ENCODE data around the gene ARPC1B.
"Not testable (repeated sequence)": the region's sequence is repeated elsewhere in the genome, so short reads cannot be mapped to it uniquely, and the experiment has no call there.

The ARPC1B gene

GRCh38 chr7:99408379-99409191 is 34.1 kb downstream of the ARPC1B start, which contains the start of the genes BUD31 and PDAP1:
TSS of gene BUD31 (plus strand) at chr7:99408969. CDS start at chr7:99411093, 2,124 bp downstream.
TSS of gene PDAP1 (minus strand) at chr7:99408597. CDS start at chr7:99408548, 49 bp downstream.
- Histone ChIP-seq H3K36me3 (peaks cover 65% of the 10 kb centered on the region), H3K27me3 (ENCODE audit: insufficient read depth, low read depth, severe bottlenecking) (no peaks in the 10 kb centered on the region)
- TF ChIP-seq CTCF (IDR thresholded peaks at IDR 0.05; ENCODE audit: low read depth, low read length) = no peak

GRCh38 chr7:99409192-99409572 is 34.7 kb downstream of the ARPC1B start:
- TF ChIP-seq CTCF (IDR thresholded peaks at IDR 0.05; ENCODE audit: low read depth, low read length) = no peak
- Histone ChIP-seq H3K4me3 (ENCODE audit: low read depth, low read length) (peak overlapping the region; percentile 96), H3K27ac (peak overlapping the region; percentile 100), H3K27me3 (ENCODE audit: insufficient read depth, low read depth, severe bottlenecking) (no peaks in the 10 kb centered on the region), H3K36me3 (peaks cover 65% of the 10 kb centered on the region), H3K9me3 (ENCODE audit: severe bottlenecking) (no peaks in the 10 kb centered on the region)
- no peak for DNase-seq

More at GRCh38 chr7:99408379-99409191, 34.1 kb downstream of the ARPC1B start, which contains the start of the genes BUD31 and PDAP1:
- Histone ChIP-seq H3K27ac (peak within 1 kb of the TSS; percentile 100), H3K9me3 (ENCODE audit: severe bottlenecking) (no peaks in the 10 kb centered on the region), H3K4me3 (ENCODE audit: low read depth, low read length) (peak within 1 kb of the TSS; percentile 96)
- DNase-seq = peak; percentile 92

GRCh38 chr7:99409806-99410205 is 35.3 kb downstream of the ARPC1B start:
- Histone ChIP-seq H3K27ac (peak overlapping the region; percentile 100), H3K36me3 (peaks cover 65% of the 10 kb centered on the region), H3K9me3 (ENCODE audit: severe bottlenecking) (no peaks in the 10 kb centered on the region), H3K4me3 (ENCODE audit: low read depth, low read length) (peak overlapping the region; percentile 96), H3K27me3 (ENCODE audit: insufficient read depth, low read depth, severe bottlenecking) (no peaks in the 10 kb centered on the region)
- no peak for DNase-seq
- TF ChIP-seq CTCF (IDR thresholded peaks at IDR 0.05; ENCODE audit: low read depth, low read length) = no peak

- H3K27me3 ChIP-seq (ENCODE audit: insufficient read depth, low read depth, severe bottlenecking) = no peaks in the 10 kb centered on the region
- H3K4me3 ChIP-seq (ENCODE audit: low read depth, low read length) = no peak overlapping the region
- no peak for DNase-seq
- H3K36me3 ChIP-seq = peaks cover 66% of the 10 kb centered on the region
- H3K27ac ChIP-seq = no peak overlapping the region
- H3K9me3 ChIP-seq (ENCODE audit: severe bottlenecking) = no peaks in the 10 kb centered on the region
- TF ChIP-seq CTCF (IDR thresholded peaks at IDR 0.05; ENCODE audit: low read depth, low read length) = no peak
Observed at GRCh38 chr7:99410635-99411034, 36.1 kb downstream of the ARPC1B start.

- not testable (repeated sequence) for H3K4me3 ChIP-seq (ENCODE audit: low read depth, low read length); H3K27ac ChIP-seq; H3K27me3 ChIP-seq (ENCODE audit: insufficient read depth, low read depth, severe bottlenecking); H3K9me3 ChIP-seq (ENCODE audit: severe bottlenecking)
- peak; percentile 68 for TF ChIP-seq CTCF (IDR thresholded peaks at IDR 0.05; ENCODE audit: low read depth, low read length)
- peak; percentile 71 for DNase-seq
- H3K36me3 ChIP-seq = peaks cover 92% of the 10 kb centered on the region
Observed at GRCh38 chr7:99415513-99416127, 41.1 kb downstream of the ARPC1B start.
